Subcutaneous abdominal adipose tissue (tissue), 5 donors: ENCODE measurements around the gene CNTNAP5.

Experiments
- H3K27ac ChIP-seq: one replicate; pipeline ENCODE4 v1.7.0; 2013; ENCODE audit warnings: low read depth, mild to moderate bottlenecking, inconsistent platforms, low read length, moderate library complexity
- H3K27me3 ChIP-seq, 5 donors: one replicate each; pipeline ENCODE4 v1.7.0; 2013; ENCODE audit warnings: low read length in 5 of 5, inconsistent platforms in 1 of 5; ENCODE audit not compliant: control insufficient read depth in 5 of 5, insufficient read depth in 4 of 5
- H3K36me3 ChIP-seq, 5 donors: one replicate each; pipeline ENCODE4 v1.7.0; 2013; ENCODE audit warnings: low read length in 5 of 5; ENCODE audit not compliant: control insufficient read depth in 5 of 5, insufficient read depth in 5 of 5
- H3K4me1 ChIP-seq, 5 donors: one replicate each; pipeline ENCODE4 v1.7.0; 2013; ENCODE audit warnings: low read length in 5 of 5, mild to moderate bottlenecking in 3 of 5, moderate library complexity in 1 of 5; ENCODE audit not compliant: control insufficient read depth in 5 of 5, insufficient read depth in 5 of 5
- H3K4me3 ChIP-seq, 5 donors: one replicate each; pipeline ENCODE4 v1.7.0; 2013; ENCODE audit warnings: low read length in 5 of 5, low read depth in 1 of 5
- H3K9ac ChIP-seq, 5 donors: one replicate each; pipeline ENCODE4 v1.7.0; 2013; ENCODE audit warnings: low read length in 5 of 5, mild to moderate bottlenecking in 4 of 5, moderate library complexity in 3 of 5
- H3K9me3 ChIP-seq, 5 donors: one replicate each; pipeline ENCODE4 v1.7.0; 2013; ENCODE audit warnings: low read length in 5 of 5; ENCODE audit not compliant: control insufficient read depth in 5 of 5
- donor health status: healthy.
- donor health status: healthy.
- donor health status: healthy.
- donor health status: healthy.
- donor health status: healthy.

CNTNAP5 gene

DNA sequence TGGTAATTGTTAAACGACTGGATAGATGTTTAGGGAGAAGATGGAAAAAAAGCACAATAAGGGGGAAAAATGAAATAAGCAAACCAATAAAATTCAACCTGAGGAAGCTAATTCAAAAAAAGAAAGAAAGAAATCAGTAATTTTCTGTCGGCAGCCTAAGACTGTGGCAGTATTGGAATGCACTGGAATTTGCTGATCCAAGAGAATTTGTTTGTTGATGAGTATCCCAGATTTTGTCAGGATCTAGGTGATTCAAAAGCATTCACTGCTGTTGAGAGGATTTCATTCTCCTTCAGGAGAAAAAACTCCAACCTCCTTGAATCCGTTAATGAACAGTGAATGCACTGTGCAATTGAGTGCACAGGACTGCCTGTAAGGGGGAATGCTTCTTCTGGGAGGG, 546.7 kb downstream of the CNTNAP5 start:
- Histone ChIP-seq H3K9me3 (no peaks in the 10 kb centered on the region), H3K4me3 (no peak overlapping the region), H3K27ac (no peak overlapping the region), H3K27me3 (no peaks in the 10 kb centered on the region), H3K36me3 (no peaks in the 10 kb centered on the region), H3K4me1 (no peaks in the 10 kb centered on the region), H3K9ac (no peak overlapping the region)

GRCh38 chr2:124572934-124573634, 548.0 kb downstream of the CNTNAP5 start:
- Histone ChIP-seq H3K27me3 (no peaks in the 10 kb centered on the region), H3K36me3 (no peaks in the 10 kb centered on the region), H3K4me3 (no peak overlapping the region), H3K4me1 (no peaks in the 10 kb centered on the region), H3K27ac (no peak overlapping the region), H3K9ac (no peak overlapping the region), H3K9me3 (no peaks in the 10 kb centered on the region)

GRCh38 chr2:124575497-124575896, 550.4 kb downstream of the CNTNAP5 start:
- Histone ChIP-seq H3K36me3 (no peaks in the 10 kb centered on the region), H3K4me3 (no peak overlapping the region), H3K9ac (no peak overlapping the region), H3K27ac (no peak overlapping the region), H3K27me3 (peaks cover 0 to under 1% (median 0%) of the 10 kb centered on the region in 5 donors), H3K4me1 (no peaks in the 10 kb centered on the region), H3K9me3 (no peaks in the 10 kb centered on the region)

DNA sequence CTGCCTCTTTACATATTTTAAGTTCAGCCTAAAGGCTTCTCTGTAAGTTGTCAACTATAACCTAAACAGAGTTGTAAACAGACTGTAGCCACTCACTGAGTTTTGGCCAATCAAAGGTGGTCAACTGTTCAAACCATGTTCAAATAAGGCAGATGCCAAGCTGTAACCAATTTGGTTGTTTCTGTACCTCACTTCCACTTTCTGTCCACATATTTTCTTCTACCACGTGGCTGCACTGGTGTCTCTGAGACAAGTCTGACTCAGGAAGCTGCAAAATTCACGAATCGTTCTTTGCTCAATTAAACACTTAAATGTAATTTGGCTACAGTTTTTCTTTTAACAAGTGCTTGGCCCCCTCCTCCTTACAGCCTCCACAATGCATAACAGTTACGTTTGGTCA, 555.2 kb downstream of the CNTNAP5 start:
- H3K4me3 ChIP-seq: no peak overlapping the region
- no peaks in the 10 kb centered on the region for H3K36me3 ChIP-seq
- no peak overlapping the region for H3K27ac ChIP-seq
- H3K9me3 ChIP-seq: no peaks in the 10 kb centered on the region
- no peaks in the 10 kb centered on the region for H3K4me1 ChIP-seq
- H3K9ac ChIP-seq: no peak overlapping the region
- peaks cover 0 to 3% (median 0%) of the 10 kb centered on the region in 5 donors for H3K27me3 ChIP-seq

DNA sequence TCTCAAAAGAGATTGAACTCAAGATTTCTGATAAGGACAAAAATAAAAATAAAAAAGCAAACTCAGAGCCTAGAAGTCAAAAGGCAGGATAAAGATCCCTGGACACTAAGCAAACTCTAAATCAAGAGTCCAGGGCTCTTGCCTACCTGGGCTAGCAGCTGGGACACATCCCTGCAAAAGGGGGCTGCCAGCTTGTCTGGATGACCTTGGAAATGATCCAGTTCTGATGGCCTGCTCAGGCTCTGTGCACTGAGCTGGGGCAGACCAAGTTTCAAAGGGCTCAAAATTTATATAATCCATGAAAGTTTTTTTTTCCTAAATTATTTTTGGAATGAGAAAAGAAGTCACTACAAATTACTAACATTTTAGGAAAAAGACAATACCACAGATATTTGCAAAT, 557.3 kb downstream of the CNTNAP5 start:
- no peak overlapping the region for H3K4me3 ChIP-seq

GRCh38 chr2:124584615-124585014, 559.5 kb downstream of the CNTNAP5 start:
- no peak overlapping the region for H3K9ac ChIP-seq
- H3K4me3 ChIP-seq: no peak overlapping the region

More for the DNA sequence above, 557.3 kb downstream of the CNTNAP5 start:
- no peaks in the 10 kb centered on the region for H3K4me1 ChIP-seq
- H3K36me3 ChIP-seq: no peaks in the 10 kb centered on the region
- H3K9ac ChIP-seq: no peak overlapping the region
- H3K27ac ChIP-seq: no peak overlapping the region
- H3K9me3 ChIP-seq: no peaks in the 10 kb centered on the region
- peaks cover 0 to 3% (median 0%) of the 10 kb centered on the region in 5 donors for H3K27me3 ChIP-seq

DNA sequence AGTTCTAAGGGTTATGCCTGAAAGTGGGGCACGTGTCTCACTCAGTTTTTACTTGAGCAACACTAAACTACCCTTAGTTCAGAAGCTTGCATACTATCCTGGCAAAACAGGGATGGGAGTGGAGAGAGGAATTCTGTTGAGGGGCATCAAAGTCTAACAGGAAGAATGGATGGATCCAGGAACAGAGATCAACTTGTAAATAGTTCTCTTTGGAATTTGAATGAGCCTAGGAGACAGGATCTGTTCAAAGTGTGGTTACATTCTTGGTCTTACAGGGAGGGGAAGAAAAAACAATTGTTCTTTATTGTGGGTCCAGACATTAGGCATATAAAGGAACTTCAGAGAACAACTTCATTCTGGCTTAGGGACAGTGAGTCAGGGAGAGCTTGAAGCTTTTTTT, 560.2 kb downstream of the CNTNAP5 start:
- peaks cover 0 to 4% (median 0%) of the 10 kb centered on the region in 5 donors for H3K9me3 ChIP-seq

More at GRCh38 chr2:124584615-124585014, 559.5 kb downstream of the CNTNAP5 start:
- H3K27me3 ChIP-seq: peaks cover 0 to 3% (median 0%) of the 10 kb centered on the region in 5 donors
- H3K27ac ChIP-seq: no peak overlapping the region
- no peaks in the 10 kb centered on the region for H3K36me3 ChIP-seq
- H3K4me1 ChIP-seq: no peaks in the 10 kb centered on the region
- peaks cover 0 to 4% (median 0%) of the 10 kb centered on the region in 5 donors for H3K9me3 ChIP-seq

GRCh38 chr2:124586210-124586609, 561.1 kb downstream of the CNTNAP5 start:
- Histone ChIP-seq H3K9ac (no peak overlapping the region), H3K9me3 (peaks cover 0 to 4% (median 0%) of the 10 kb centered on the region in 5 donors), H3K4me1 (no peaks in the 10 kb centered on the region), H3K27me3 (no peaks in the 10 kb centered on the region), H3K4me3 (no peak overlapping the region), H3K36me3 (no peaks in the 10 kb centered on the region), H3K27ac (no peak overlapping the region)

More for the DNA sequence above, 560.2 kb downstream of the CNTNAP5 start:
- Histone ChIP-seq H3K36me3 (no peaks in the 10 kb centered on the region), H3K9ac (no peak overlapping the region), H3K27ac (no peak overlapping the region), H3K27me3 (peaks cover 0 to 3% (median 0%) of the 10 kb centered on the region in 5 donors), H3K4me1 (no peaks in the 10 kb centered on the region), H3K4me3 (no peak overlapping the region)

- no peak overlapping the region for H3K27ac ChIP-seq
- H3K9ac ChIP-seq: no peak overlapping the region
- no peak overlapping the region for H3K4me3 ChIP-seq
These were observed 561.7 kb downstream of the CNTNAP5 start for GRCh38 chr2:124586835-124587234.

DNA sequence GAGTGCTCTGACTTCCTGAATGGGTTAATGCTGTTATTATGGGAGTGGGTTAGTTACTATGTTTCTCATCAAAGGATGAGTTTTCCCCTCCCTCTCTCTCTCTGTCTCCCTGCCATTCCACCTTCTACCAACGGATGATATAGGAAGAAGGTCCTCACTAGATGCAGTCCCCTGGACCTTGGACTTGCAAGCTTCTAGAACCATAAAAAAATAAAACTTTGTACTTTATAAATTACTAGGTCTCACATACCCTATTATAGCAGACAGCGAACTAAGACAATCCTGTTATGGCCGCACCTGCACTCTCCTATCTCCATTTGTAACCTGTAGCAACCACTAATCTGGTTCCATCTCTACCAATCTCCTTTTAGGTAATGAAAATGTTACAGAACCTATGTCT, 564.9 kb downstream of the CNTNAP5 start:
- peaks cover 0 to 4% (median 0%) of the 10 kb centered on the region in 5 donors for H3K9me3 ChIP-seq
- no peak overlapping the region for H3K4me3 ChIP-seq
- no peak overlapping the region for H3K9ac ChIP-seq
- H3K36me3 ChIP-seq: no peaks in the 10 kb centered on the region
- H3K27ac ChIP-seq: no peak overlapping the region
- H3K4me1 ChIP-seq: no peaks in the 10 kb centered on the region
- H3K27me3 ChIP-seq: no peaks in the 10 kb centered on the region

More at GRCh38 chr2:124586835-124587234, 561.7 kb downstream of the CNTNAP5 start:
- H3K9me3 ChIP-seq: peaks cover 0 to 4% (median 0%) of the 10 kb centered on the region in 5 donors
- H3K4me1 ChIP-seq: no peaks in the 10 kb centered on the region
- no peaks in the 10 kb centered on the region for H3K36me3 ChIP-seq
- H3K27me3 ChIP-seq: no peaks in the 10 kb centered on the region
